Keratinocyte (primary cell): ENCODE data around the gene FOXA1. TPM values are rescaled to one million over a fixed set of nuclear protein-coding genes. Genes with fewer than 3 reads are reported as not detected.

Experiments used
- DNase-seq: peaks from one replicate; pipeline ENCODE4 v3.0.0-alpha.2; 2011; ENCODE audit warnings: low read depth, missing footprints, low spot score
- FAIRE-seq: peaks from 2 replicates; lab custom pipeline; 2011; peaks lifted over from hg19 to GRCh38; lab: Jason Lieb, UNC
- H2AFZ ChIP-seq: 2 replicates; pipeline ENCODE4 v1.6.0; 2012; ENCODE audit warnings: low read length, control low read depth, inconsistent platforms; ENCODE audit not compliant: control insufficient read depth
- H3K27ac ChIP-seq: 2 replicates; pipeline ENCODE4 v1.5.1; 2011; ENCODE audit warnings: low read length; ENCODE audit not compliant: control insufficient read depth, insufficient read depth
- H3K27me3 ChIP-seq: 3 replicates; pipeline ENCODE4 v1.6.0; 2011; ENCODE audit warnings: low read length; ENCODE audit not compliant: control insufficient read depth, insufficient read depth; ENCODE audit errors: extremely low read depth
- H3K36me3 ChIP-seq, 2 experiments: 2 replicates in 1 of 2; 3 replicates in 1 of 2; pipeline ENCODE4 v1.5.1; 2011; ENCODE audit warnings: low read length in 2 of 2, mild to moderate bottlenecking in 1 of 2; ENCODE audit not compliant: control insufficient read depth in 2 of 2, insufficient read depth in 2 of 2; ENCODE audit errors: extremely low read depth in 1 of 2
- H3K4me1 ChIP-seq: 3 replicates; pipeline ENCODE4 v1.5.1; 2011; ENCODE audit warnings: low read length; ENCODE audit not compliant: control insufficient read depth, insufficient read depth; ENCODE audit errors: extremely low read depth
- H3K4me2 ChIP-seq: 3 replicates; pipeline ENCODE4 v1.6.0; 2011; ENCODE audit warnings: low read depth, low read length; ENCODE audit not compliant: control insufficient read depth, insufficient read depth; ENCODE audit errors: extremely low read depth
- H3K4me3 ChIP-seq, 3 experiments: fragments of 200-600 bp in 1 of 3; sonication (generic) in 1 of 3; 2 replicates in 2 of 3; 3 replicates in 1 of 3; pipeline ENCODE4 v1.5.1; 2011 to 2016; ENCODE audit warnings: low read length in 3 of 3, mild to moderate bottlenecking in 3 of 3, control low read depth in 2 of 3, inconsistent platforms in 1 of 3, low read depth in 1 of 3, mixed read lengths in 1 of 3, mixed run types in 1 of 3, moderate library complexity in 1 of 3; ENCODE audit not compliant: control insufficient read depth in 2 of 3, insufficient read depth in 2 of 3; ENCODE audit errors: extremely low read depth in 1 of 3
- H3K79me2 ChIP-seq: 2 replicates; pipeline ENCODE4 v1.6.0; 2012; ENCODE audit warnings: low read length; ENCODE audit not compliant: control insufficient read depth, insufficient read depth
- H3K9ac ChIP-seq: 3 replicates; pipeline ENCODE4 v1.6.0; 2011; ENCODE audit warnings: low read length; ENCODE audit not compliant: control insufficient read depth, insufficient read depth; ENCODE audit errors: extremely low read depth
- H3K9me1 ChIP-seq: 3 replicates; pipeline ENCODE4 v1.6.0; 2011; ENCODE audit warnings: low read length; ENCODE audit not compliant: control insufficient read depth, insufficient read depth; ENCODE audit errors: extremely low read depth
- H3K9me3 ChIP-seq: 2 replicates; pipeline ENCODE4 v1.5.1; 2012; ENCODE audit warnings: low read depth, low read length; ENCODE audit not compliant: control insufficient read depth
- H4K20me1 ChIP-seq: 3 replicates; pipeline ENCODE4 v1.6.0; 2011; ENCODE audit warnings: low read length; ENCODE audit not compliant: control insufficient read depth, insufficient read depth; ENCODE audit errors: extremely low read depth
- CTCF ChIP-seq, 3 experiments: IDR thresholded peaks in 1 of 3; conservative IDR thresholded peaks in 1 of 3; optimal IDR thresholded peaks in 1 of 3; 2 replicates in 2 of 3; 3 replicates in 1 of 3; pipeline versions ENCODE3 to v1.5.1; 2011; ENCODE audit warnings: low read length in 3 of 3, mild to moderate bottlenecking in 3 of 3, moderate library complexity in 2 of 3, control low read depth in 1 of 3, inconsistent platforms in 1 of 3; ENCODE audit not compliant: insufficient read depth in 2 of 3; ENCODE audit errors: extremely low read depth in 1 of 3
- EZH2 ChIP-seq: IDR thresholded peaks from one replicate; pipeline ENCODE4 v1.6.1; 2012; ENCODE audit warnings: inconsistent platforms, mild to moderate bottlenecking, low read length, moderate library complexity
- dilution Hi-C: fragments of 300-500 bp; cut with MboI; formaldehyde crosslinking; loops from one replicate; pipeline ENCODE4 v1.7.0; 2020; ENCODE audit warnings: low sequenced_read_pairs; ENCODE audit not compliant: extremely low pct_ligation_motif_present
- polyA plus RNA-seq, 5 experiments: library from polyadenylated mRNA; depleted of rRNA in 3 of 5; stranded (reverse) in 3 of 5; stranded (forward) in 1 of 5; unstranded in 1 of 5; fragments of >200 nt; gene quantifications; 1 replicate in 1 of 5; 2 replicates in 3 of 5; 3 replicates in 1 of 5; pipeline versions ENCODE4 v1.2.1 to v1.2.3, GENCODE V29; 2011 to 2012; ENCODE audit warnings: missing spikeins in 2 of 5, low read depth in 1 of 5, low replicate concordance in 1 of 5

Gene FOXA1
- polyA plus RNA-seq, 1 donor (not counting 4 experiments of a cell fraction or from before 2014, with no cell fraction given) = 0.85 TPM

GRCh38 chr14:37550511-37550910 is 44.5 kb downstream of the FOXA1 start:
- H3K4me3 ChIP-seq = no peak overlapping the region
- DNase-seq (no peak), FAIRE-seq (no peak)
- H3K9me1 ChIP-seq = no peaks in the 10 kb centered on the region
- no peaks in the 10 kb centered on the region for H3K4me1 ChIP-seq
- no peaks in the 10 kb centered on the region for H4K20me1 ChIP-seq
- no peak overlapping the region for H3K27ac ChIP-seq
- no peaks in the 10 kb centered on the region for H3K27me3 ChIP-seq
- H3K79me2 ChIP-seq = no peaks in the 10 kb centered on the region
- H3K36me3 ChIP-seq = no peaks in the 10 kb centered on the region
- no peak overlapping the region for H3K9ac ChIP-seq
- dilution Hi-C loops = no loop called here
- no peak for TF ChIP-seq EZH2
- H3K4me2 ChIP-seq = no peak overlapping the region
- no peak overlapping the region for H2AFZ ChIP-seq
- no peaks in the 10 kb centered on the region for H3K9me3 ChIP-seq

DNA sequence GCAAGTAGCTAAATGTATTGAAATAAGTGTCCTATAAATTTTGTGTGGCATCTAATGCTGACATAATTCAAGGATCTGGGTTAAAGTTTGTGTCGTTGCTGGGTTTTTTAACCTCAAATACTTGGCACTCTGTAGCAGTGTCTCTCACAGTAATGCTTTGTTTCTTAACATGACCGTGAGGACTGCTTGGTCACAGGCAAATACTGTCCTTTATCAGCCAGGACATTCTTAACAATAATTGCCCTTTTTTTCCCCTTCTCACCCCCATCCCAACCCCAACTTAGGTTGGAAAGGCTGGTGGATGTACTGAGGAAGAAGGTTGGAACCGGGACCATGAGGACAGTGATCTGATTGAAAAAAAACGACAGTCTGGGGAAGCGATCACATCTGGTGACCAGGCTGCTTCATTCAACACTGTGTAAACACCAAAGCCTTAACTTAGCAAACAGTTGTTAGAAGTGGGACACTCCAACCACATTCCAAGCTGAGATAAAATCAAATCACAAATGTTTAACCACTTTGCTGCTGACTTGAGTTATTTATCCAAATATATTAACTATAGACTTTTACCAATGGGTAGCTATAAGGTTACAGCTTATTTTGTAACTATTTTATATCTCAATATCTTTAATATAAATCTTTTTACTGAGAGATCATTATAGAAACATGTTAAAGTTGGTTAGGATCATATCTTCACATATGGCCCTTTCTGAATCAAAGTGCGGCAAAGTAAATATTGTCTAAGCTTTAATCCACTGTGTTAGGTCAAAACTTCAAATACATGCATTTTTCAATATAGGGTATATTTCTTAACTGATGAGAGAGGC is 48.2 kb downstream of the FOXA1 start:
- Histone ChIP-seq H2AFZ (no peak overlapping the region), H3K4me3 (no peak overlapping the region), H3K4me1 (no peaks in the 10 kb centered on the region), H3K9ac (no peak overlapping the region), H3K27me3 (no peaks in the 10 kb centered on the region), H3K27ac (no peak overlapping the region), H3K9me1 (no peaks in the 10 kb centered on the region), H3K36me3 (no peaks in the 10 kb centered on the region), H3K9me3 (no peaks in the 10 kb centered on the region), H3K4me2 (no peak overlapping the region), H4K20me1 (no peaks in the 10 kb centered on the region), H3K79me2 (no peaks in the 10 kb centered on the region)
- TF ChIP-seq EZH2 = no peak
- no peak for TF ChIP-seq CTCF (optimal IDR thresholded peaks at IDR 0.05 in 1 of 3, IDR thresholded peaks at IDR 0.05 in 1 of 3, conservative IDR thresholded peaks at IDR 0.05 in 1 of 3; ENCODE audit: extremely low read depth in 1 of 3, insufficient read depth in 2 of 3, low read length in 3 of 3)
- DNase-seq (no peak), FAIRE-seq (no peak)
- dilution Hi-C loops = no loop called here
